Measurements from ENCODE around the gene ARSH. TPM values are rescaled to one million over a fixed set of nuclear protein-coding genes. Genes with fewer than 3 reads are reported as not detected.
"Not testable (repeated sequence)": the region's sequence is repeated elsewhere in the genome, so short reads cannot be mapped to it uniquely, and the experiment has no call there.

The ARSH gene
- total RNA-seq (2014; rRNA removed; shearing (Covaris generic)): not detected in 2 replicates

DNA sequence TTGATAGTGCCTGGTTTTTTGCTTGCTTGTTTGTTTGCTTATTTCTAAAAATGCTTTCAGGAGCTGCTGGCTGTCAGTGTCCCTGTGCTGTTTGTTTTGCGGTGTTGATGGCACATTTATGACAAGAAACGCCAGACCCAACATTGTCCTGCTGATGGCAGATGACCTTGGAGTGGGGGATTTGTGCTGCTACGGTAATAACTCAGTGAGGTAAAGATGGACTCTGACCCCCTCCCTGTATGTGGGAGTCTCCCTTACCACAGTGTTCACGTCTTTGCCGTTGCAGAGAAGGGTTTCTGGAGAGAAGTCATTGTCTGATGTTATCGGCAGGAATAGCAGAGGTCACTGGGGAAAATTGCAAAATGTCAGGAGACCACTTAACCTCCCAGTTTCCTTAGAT is at the start of gene ARSH:
Gene ARSH (plus strand): TSS at position 52 of the 400 bp plus-strand sequence. CDS start 67 bp downstream, at position 119.
- DNase-seq (ENCODE audit: low spot score): no peak
- in situ Hi-C loops (cut with HindIII; ENCODE audit: low sequenced_read_pairs): no loop called here

DNA sequence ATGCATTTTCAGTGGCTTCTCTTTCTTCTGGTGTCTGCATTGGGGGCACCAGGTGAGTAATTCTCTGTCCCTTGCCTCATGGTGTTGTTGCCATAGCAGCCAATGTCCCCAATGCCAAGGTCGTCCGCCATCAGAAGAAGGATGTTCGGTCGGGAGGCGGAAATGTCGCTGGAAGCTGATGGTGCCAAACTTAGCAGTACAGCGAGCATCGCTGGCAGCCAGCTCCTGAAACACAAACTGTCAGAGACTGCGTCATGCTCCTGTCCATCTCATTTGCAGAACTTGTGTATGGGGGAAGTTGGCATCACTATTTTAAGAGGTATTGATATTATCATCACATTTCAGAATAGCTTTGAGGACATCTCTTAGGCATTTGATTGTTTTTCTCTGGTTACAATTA is 48.1 kb upstream of the ARSH start:
- in situ Hi-C loops (cut with HindIII; ENCODE audit: low sequenced_read_pairs): no loop called here

GRCh38 chrX:2960861-2961515 is 45.4 kb upstream of the ARSH start:
- in situ Hi-C loops (cut with HindIII; ENCODE audit: low sequenced_read_pairs): no loop called here
- DNase-seq (ENCODE audit: low spot score): no peak

More for the DNA sequence above, 48.1 kb upstream of the ARSH start:
- no peak for DNase-seq (ENCODE audit: low spot score)

GRCh38 chrX:2962381-2962780 is 44.0 kb upstream of the ARSH start:
- in situ Hi-C loops (cut with HindIII; ENCODE audit: low sequenced_read_pairs): no loop called here
- DNase-seq (ENCODE audit: low spot score): no peak

DNA sequence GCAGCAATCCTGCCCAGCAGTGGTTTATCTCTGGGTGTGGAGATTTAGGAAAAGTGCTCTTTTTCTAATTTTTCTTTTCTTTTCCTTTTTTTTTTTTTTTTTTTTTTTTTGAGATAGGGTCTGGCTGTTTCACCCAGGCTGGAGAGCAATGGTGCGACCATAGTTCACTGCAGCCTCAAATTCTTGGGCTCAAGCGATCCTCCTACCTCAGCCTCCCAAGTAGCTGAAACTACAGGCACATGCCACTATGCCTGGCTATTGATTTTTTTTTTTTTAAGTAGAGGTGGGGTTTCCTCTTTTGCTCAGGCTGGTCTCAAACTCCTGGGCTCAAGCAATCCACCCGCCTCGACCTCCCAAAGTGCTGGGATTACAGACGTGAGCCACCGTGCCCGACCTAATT is 42.9 kb upstream of the ARSH start:
- in situ Hi-C loops (cut with HindIII; ENCODE audit: low sequenced_read_pairs); DNase-seq (ENCODE audit: low spot score): not testable (repeated sequence)

DNA sequence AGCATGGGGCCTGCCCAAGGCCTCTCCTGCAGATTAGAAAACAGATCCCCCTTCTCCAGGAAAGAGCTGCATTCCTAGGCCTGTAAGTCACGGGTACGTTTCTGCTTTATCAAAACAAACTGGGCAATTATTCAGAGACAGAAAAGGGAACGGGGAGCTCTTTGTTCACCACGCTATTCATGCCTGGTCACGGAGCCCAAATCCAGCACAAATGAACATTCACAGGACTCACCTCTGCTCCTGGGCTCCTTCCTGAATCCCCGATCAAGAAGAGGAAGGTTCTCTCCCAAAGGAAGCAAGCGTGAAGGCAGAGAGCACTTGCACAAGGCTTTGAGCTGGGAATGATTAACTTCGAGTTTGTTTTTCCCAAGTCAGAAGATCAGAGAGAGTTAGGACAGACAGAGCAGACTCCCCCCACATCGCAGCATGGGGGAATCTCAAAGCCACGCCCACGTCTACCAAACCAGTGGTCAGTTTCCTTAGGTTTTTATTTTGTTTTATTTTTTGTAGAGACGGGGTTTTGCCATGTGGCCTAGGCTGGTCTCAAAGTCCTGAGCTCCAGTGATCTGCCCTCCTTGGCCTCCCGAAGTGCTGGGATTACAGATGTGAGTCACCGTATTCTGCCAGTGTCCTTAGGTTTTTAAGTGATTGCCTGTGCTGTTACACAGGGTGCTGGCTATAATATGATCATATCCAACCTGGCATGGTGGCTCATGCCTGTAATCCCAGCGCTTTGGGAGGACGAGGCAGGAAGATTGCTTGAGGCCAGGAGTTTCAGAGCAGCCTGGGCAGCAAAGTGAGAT is 42.2 kb upstream of the ARSH start:
- DNase-seq (ENCODE audit: low spot score); in situ Hi-C loops (cut with HindIII; ENCODE audit: low sequenced_read_pairs): not testable (repeated sequence)

- in situ Hi-C loops (cut with HindIII; ENCODE audit: low sequenced_read_pairs): no loop called here
- DNase-seq (ENCODE audit: low spot score): no peak
These were observed 40.4 kb upstream of the ARSH start for GRCh38 chrX:2965965-2966364.

- no peak for DNase-seq (ENCODE audit: low spot score)
- in situ Hi-C loops (cut with HindIII; ENCODE audit: low sequenced_read_pairs): no loop called here
These were observed 39.3 kb upstream of the ARSH start for GRCh38 chrX:2967012-2967411.

DNA sequence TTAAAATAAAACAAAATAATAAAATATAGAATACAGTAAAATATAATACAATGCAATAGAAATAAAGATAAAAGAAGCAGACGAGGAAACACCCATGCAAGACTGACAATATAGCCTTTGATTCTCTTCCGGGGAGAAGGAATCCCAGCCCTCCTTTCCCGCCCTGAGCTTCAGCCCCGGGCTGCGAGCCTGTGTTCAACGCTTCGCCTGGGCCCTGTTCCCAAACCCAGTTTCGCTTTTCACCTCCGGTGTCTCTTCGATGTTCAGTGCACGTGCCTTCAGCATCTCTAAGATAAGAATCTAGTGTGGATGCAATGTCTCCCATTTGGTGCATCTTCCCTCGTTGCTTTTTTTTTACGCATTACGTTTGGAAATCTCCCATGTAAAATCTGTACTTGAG is 38.8 kb upstream of the ARSH start:
- no peak for DNase-seq (ENCODE audit: low spot score)
- in situ Hi-C loops (cut with HindIII; ENCODE audit: low sequenced_read_pairs): no loop called here

DNA sequence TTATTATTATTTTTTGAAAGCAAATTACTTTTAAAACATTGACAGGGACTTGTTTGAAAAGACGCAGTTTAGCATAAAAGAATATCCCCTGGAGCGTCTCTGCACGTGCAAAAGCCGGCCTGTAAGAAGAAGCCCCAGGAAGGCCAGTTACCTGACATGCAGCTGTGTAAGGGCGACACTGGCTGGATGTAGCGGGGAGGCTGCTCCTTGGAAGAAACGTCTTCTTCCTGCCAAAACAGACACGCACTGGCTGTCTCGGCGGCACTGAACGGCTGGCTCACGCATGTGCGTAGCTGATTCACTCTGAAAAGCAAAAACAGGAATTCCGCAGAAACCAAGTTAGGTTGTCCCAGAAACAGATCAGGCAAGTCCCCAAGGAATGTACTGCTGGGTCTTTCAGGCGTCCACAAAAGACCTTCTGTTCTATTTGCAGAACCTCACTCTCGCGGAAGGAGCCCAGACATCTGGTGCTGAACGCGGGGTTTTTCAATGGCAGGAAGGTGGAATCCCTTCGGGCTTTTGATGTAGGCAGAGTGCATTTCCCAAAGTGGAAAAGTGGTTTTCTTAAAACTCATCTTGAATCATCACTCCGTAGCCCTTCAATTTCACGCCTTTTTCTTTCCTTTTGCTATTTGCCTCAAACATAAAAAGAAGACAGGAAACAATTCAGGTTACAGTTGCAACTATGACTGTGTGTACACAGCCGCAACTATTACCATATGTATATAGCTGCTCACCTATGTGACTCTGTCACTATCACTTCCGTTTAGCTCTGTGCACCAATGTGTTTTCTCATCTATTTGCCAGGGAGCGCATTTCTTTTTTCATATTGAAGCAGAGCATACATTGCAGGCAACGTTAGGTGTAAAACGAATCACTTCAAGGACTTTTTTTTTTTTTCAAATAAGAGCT is 38.1 kb upstream of the ARSH start:
- in situ Hi-C loops (cut with HindIII; ENCODE audit: low sequenced_read_pairs): no loop called here
- peak; percentile 7 for DNase-seq (ENCODE audit: low spot score)

- DNase-seq (ENCODE audit: low spot score): no peak
- in situ Hi-C loops (cut with HindIII; ENCODE audit: low sequenced_read_pairs): no loop called here
These were observed 37.3 kb upstream of the ARSH start for GRCh38 chrX:2969021-2969420.

DNA sequence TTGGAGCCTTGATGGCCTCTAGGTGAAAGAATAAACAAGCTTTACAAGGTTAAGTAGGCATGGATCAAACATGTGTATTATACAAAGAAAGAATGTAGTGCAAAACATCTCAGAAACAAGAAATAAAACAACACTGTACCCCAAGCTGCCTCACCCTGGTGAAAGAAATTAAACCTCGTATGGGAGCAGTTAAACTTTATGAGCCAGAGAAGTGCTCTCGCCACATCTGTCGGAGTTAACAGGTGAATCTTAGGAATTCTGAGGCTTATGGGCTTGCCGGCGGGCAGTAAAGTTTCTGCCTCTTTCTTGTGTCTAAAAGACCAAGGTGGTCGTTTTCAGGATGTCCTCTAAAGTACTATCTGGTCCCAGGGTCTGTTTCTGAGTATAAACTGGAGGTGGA is 34.0 kb upstream of the ARSH start:
- in situ Hi-C loops (cut with HindIII; ENCODE audit: low sequenced_read_pairs): no loop called here
- no peak for DNase-seq (ENCODE audit: low spot score)

DNA sequence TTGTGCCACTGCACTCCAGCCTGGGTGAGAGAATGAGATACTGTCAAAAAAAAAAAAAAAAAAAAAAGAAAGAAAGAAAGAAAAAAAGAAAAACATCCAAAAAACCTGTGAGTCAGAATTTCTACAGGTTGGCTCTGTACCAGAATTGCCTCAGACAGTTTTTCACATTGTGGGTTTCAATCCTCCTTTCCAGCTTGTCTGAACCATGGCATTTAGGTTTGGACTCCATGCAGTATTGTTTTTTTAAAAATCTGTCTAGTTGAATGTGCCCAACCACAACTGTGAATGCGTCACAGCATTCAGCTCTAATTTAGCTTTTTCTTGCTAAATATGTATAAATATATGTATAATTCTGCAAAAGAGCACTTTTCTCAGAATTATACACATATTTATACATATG is 31.4 kb upstream of the ARSH start:
- in situ Hi-C loops (cut with HindIII; ENCODE audit: low sequenced_read_pairs): no loop called here
- no peak for DNase-seq (ENCODE audit: low spot score)

DNA sequence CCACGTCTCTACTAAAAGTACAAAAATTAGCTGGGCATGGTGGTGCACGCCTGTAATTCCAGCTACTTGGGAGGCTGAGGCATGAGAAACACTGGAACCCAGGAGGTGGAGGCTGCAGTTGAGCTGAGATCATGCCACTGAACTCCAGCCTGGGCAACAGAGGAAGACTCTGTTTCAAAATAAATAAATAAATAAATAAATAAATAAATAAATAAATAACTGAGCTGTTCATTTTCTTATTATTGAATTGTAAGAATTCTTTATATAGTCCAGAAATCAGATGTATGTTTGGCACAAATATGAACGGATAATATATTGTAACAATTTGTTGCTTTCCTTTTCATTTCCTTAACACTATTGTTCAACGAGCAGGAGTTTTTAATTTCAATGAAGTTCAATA is 27.7 kb upstream of the ARSH start:
- in situ Hi-C loops (cut with HindIII; ENCODE audit: low sequenced_read_pairs); DNase-seq (ENCODE audit: low spot score): not testable (repeated sequence)

DNA sequence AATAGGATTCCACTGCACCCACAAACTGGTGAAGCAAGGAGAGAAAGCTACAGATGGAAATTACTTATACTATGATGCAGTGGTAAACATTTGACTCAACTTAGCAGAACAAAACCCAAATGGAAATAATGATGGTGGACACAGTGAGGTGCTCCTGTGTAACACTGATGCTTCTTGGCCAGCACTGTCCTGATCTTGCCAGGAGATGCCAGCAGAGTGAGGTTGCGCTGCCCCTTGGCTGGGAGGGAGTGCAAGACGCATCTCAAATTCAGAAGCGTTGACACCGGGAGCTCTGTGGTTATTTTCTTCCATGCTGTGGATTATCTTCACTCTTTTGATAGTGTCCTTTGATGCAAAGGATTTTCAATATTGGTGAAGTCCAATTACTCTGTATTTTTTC is 22.0 kb upstream of the ARSH start:
- no peak for DNase-seq (ENCODE audit: low spot score)
- in situ Hi-C loops (cut with HindIII; ENCODE audit: low sequenced_read_pairs): no loop called here

DNA sequence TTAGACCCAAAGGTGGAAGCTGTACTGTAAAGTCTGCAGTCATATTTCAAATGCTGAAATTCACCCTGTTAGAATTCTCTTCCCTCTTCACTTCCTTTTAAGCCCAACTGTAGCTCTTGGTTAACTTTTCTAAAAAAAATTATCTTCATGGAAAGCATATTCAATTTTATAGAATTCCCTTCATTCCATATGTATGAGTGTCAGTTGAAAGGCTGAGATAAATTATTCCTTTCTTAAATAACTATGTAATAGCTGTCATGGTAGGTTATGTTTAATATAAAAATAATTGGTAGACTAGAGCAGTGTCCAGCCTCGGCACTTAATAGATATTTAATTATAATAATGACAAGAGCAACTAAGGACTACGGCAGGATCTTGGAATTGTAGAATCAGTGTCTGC is 16.8 kb upstream of the ARSH start:
- no peak for DNase-seq (ENCODE audit: low spot score)
- in situ Hi-C loops (cut with HindIII; ENCODE audit: low sequenced_read_pairs): no loop called here

GRCh38 chrX:3010532-3010931 is 4.2 kb downstream of the ARSH start:
- no peak for DNase-seq (ENCODE audit: low spot score)
- in situ Hi-C loops (cut with HindIII; ENCODE audit: low sequenced_read_pairs): no loop called here

- in situ Hi-C loops (cut with HindIII; ENCODE audit: low sequenced_read_pairs): no loop called here
- no peak for DNase-seq (ENCODE audit: low spot score)
These were observed 11.1 kb downstream of the ARSH start for GRCh38 chrX:3017492-3017891.

- no peak for DNase-seq (ENCODE audit: low spot score)
These were observed 17.8 kb downstream of the ARSH start for GRCh38 chrX:3024176-3024575.

More at GRCh38 chrX:3024176-3024575, 17.8 kb downstream of the ARSH start:
- in situ Hi-C loops (cut with HindIII; ENCODE audit: low sequenced_read_pairs): no loop called here

All from G401 (cell line).